Left ventricle myocardium inferior (tissue), 1 donor: ENCODE measurements around the gene CCDC134. TPM values are rescaled to one million over a fixed set of nuclear protein-coding genes. Genes with fewer than 3 reads are reported as not detected.

Experiments used
- DNase-seq: peaks from one replicate; pipeline ENCODE4 v3.0.0-alpha.2; 2020
- H3K27ac ChIP-seq: fragments of 200-600 bp; replicated peaks from 2 replicates; pipeline ENCODE4 v1.8.0; 2021
- H3K27me3 ChIP-seq: fragments of 200-600 bp; 2 replicates; pipeline ENCODE4 v1.8.0; 2021; ENCODE audit warnings: low read depth
- H3K36me3 ChIP-seq: fragments of 200-600 bp; 2 replicates; pipeline ENCODE4 v1.8.0; 2021
- H3K4me1 ChIP-seq: fragments of 200-600 bp; 2 replicates; pipeline ENCODE4 v1.8.0; 2021
- H3K4me3 ChIP-seq: fragments of 200-600 bp; 2 replicates; pipeline ENCODE4 v1.8.0; 2021; ENCODE audit warnings: mild to moderate bottlenecking, moderate library complexity
- H3K9me3 ChIP-seq: fragments of 200-600 bp; replicated peaks from 2 replicates; pipeline ENCODE4 v1.8.0; 2021
- CTCF ChIP-seq: fragments of 200-600 bp; IDR thresholded peaks from 2 replicates; pipeline ENCODE4 v1.8.0; 2021; ENCODE audit warnings: antibody characterized with exemption, mild to moderate bottlenecking, borderline replicate concordance
- intact Hi-C: fragments of 100-400 bp; cut with micrococcal nuclease; formaldehyde crosslinking; loops from one replicate; pipeline ENCODE4 v1.11.0; 2022
- total RNA-seq: library from RNA; stranded (reverse); fragmentation: NEBNext Ultra II Directional; extraction: Animal tissue kit (Norgen Biotek cat#: 25700); gene quantifications from one replicate; pipeline ENCODE4 v1.2.1, GENCODE V29; 2021
- donor health status: DM: no; HTN: yes; CAD: no; lungs with severe emphysema.

The CCDC134 gene
- total RNA-seq, 1 donor from 2014 or later, result 3.9 TPM

GRCh38 chr22:41840216-41840615, 39.7 kb downstream of the CCDC134 start:
- no peaks in the 10 kb centered on the region for H3K27me3 ChIP-seq
- DNase-seq, result no peak
- peak overlapping the region; percentile 27 for H3K27ac ChIP-seq
- no peak for TF ChIP-seq CTCF
- no peak overlapping the region for H3K4me3 ChIP-seq
- intact Hi-C loops, result loop anchor here (5.0 kb wide), 1 partner anchor 37 kb away; no protein-coding TSS in a partner anchor
- H3K9me3 ChIP-seq, result no peaks in the 10 kb centered on the region
- peaks cover 19% of the 10 kb centered on the region for H3K36me3 ChIP-seq
- peaks cover 82% of the 10 kb centered on the region for H3K4me1 ChIP-seq

GRCh38 chr22:41841085-41841712, 40.7 kb downstream of the CCDC134 start:
- Histone ChIP-seq H3K36me3 (peaks cover 13% of the 10 kb centered on the region), H3K9me3 (no peaks in the 10 kb centered on the region), H3K27me3 (no peaks in the 10 kb centered on the region), H3K4me3 (no peak overlapping the region), H3K27ac (peak overlapping the region; percentile 27), H3K4me1 (peaks cover 82% of the 10 kb centered on the region)
- DNase-seq, result no peak
- intact Hi-C loops, result loop anchor here (5.0 kb wide), 1 partner anchor 36 kb away; no protein-coding TSS in a partner anchor
- TF ChIP-seq CTCF, result no peak

GRCh38 chr22:41842996-41843970, 42.8 kb downstream of the CCDC134 start:
- H3K4me1 ChIP-seq, result peaks cover 89% of the 10 kb centered on the region

GRCh38 chr22:41844036-41844435, 43.6 kb downstream of the CCDC134 start:
- Histone ChIP-seq H3K27ac (no peak overlapping the region), H3K36me3 (peaks cover 8% of the 10 kb centered on the region), H3K9me3 (no peaks in the 10 kb centered on the region), H3K4me1 (peaks cover 85% of the 10 kb centered on the region), H3K27me3 (no peaks in the 10 kb centered on the region), H3K4me3 (no peak overlapping the region)
- TF ChIP-seq CTCF, result no peak
- intact Hi-C loops, result loop anchor here (5.0 kb wide), 1 partner anchor 33 kb away; no protein-coding TSS in a partner anchor
- DNase-seq, result no peak

More at GRCh38 chr22:41842996-41843970, 42.8 kb downstream of the CCDC134 start:
- H3K27me3 ChIP-seq, result no peaks in the 10 kb centered on the region
- no peaks in the 10 kb centered on the region for H3K9me3 ChIP-seq
- intact Hi-C loops, result loop anchor here (5.0 kb wide), 1 partner anchor 34 kb away; no protein-coding TSS in a partner anchor
- no peak for DNase-seq
- H3K27ac ChIP-seq, result no peak overlapping the region
- peaks cover 8% of the 10 kb centered on the region for H3K36me3 ChIP-seq
- no peak for TF ChIP-seq CTCF
- no peak overlapping the region for H3K4me3 ChIP-seq

GRCh38 chr22:41844513-41844912, 44.0 kb downstream of the CCDC134 start:
- H3K9me3 ChIP-seq, result no peaks in the 10 kb centered on the region
- TF ChIP-seq CTCF, result no peak
- intact Hi-C loops, result loop anchor here (5.0 kb wide), 1 partner anchor 33 kb away; no protein-coding TSS in a partner anchor
- no peak overlapping the region for H3K27ac ChIP-seq
- peaks cover 8% of the 10 kb centered on the region for H3K36me3 ChIP-seq
- no peak overlapping the region for H3K4me3 ChIP-seq
- no peaks in the 10 kb centered on the region for H3K27me3 ChIP-seq
- no peak for DNase-seq
- peaks cover 80% of the 10 kb centered on the region for H3K4me1 ChIP-seq
